Psoas muscle (tissue), 8 donors: ENCODE results near the gene HOXC10. TPM values are rescaled to one million over a fixed set of nuclear protein-coding genes. Genes with fewer than 3 reads are reported as not detected.

Experiments
- ATAC-seq, 4 donors: fragments of 200-7000 bp; cut with Tn5 transposase; one replicate each; pipeline ENCODE4 v1.9.1; 2020; ENCODE audit warnings: moderate library complexity in 3 of 4, mild to moderate bottlenecking in 2 of 4
- DNase-seq, 2 donors: peaks; one replicate each; pipeline ENCODE4 v3.0.0-alpha.2; 2020
- H3K27ac ChIP-seq: fragments of 200-600 bp; one replicate; pipeline ENCODE4 v1.8.0; 2022
- H3K27me3 ChIP-seq, 3 donors: fragments of 200-600 bp in 1 of 3; one replicate each; pipeline versions ENCODE4 v1.6.1 to v1.8.0; 2013 to 2022; ENCODE audit warnings: low read length in 2 of 3, mild to moderate bottlenecking in 2 of 3, moderate library complexity in 1 of 3; ENCODE audit not compliant: insufficient read depth in 3 of 3
- H3K36me3 ChIP-seq, 2 donors: fragments of 200-600 bp in 1 of 2; one replicate each; pipeline versions ENCODE4 v1.6.1 to v1.8.0; 2013 to 2022; ENCODE audit warnings: low read depth in 1 of 2, mild to moderate bottlenecking in 1 of 2, moderate library complexity in 1 of 2; ENCODE audit not compliant: insufficient read depth in 1 of 2
- H3K4me1 ChIP-seq: fragments of 200-600 bp; one replicate; pipeline ENCODE4 v1.8.0; 2022
- H3K4me3 ChIP-seq: fragments of 200-600 bp; one replicate; pipeline ENCODE4 v1.8.0; 2022; ENCODE audit warnings: mild to moderate bottlenecking
- H3K9me3 ChIP-seq: fragments of 200-600 bp; one replicate; pipeline ENCODE4 v1.8.0; 2022
- CTCF ChIP-seq: fragments of 200-600 bp; IDR thresholded peaks from one replicate; pipeline ENCODE4 v1.8.0; 2022; ENCODE audit warnings: antibody characterized with exemption
- whole genome bisulfite sequencing, 3 donors: extraction: QIAGEN DNeasy Blood & Tissue Kit; methylation state at CpG; one replicate each; pipeline versions ENCODE4 v1.1.6 to v1.1.7; 2013; 5-methylcytosine and 5-hydroxymethylcytosine counted together
- intact Hi-C, 2 donors: fragments of 100-400 bp; cut with DNase I; formaldehyde crosslinking; loops; one replicate each; pipeline versions ENCODE4 v1.11.0 to v1.14.2; 2022
- polyA plus RNA-seq, 3 donors: library from polyadenylated mRNA; stranded (reverse); fragments of 200-250 nt; gene quantifications; one replicate each; pipeline ENCODE4 v1.2.3, GENCODE V29; 2013
- total RNA-seq, 4 donors: library from RNA; stranded (reverse); fragmentation: NEBNext Ultra II Directional in 2 of 4; extraction: Animal tissue kit (Norgen Biotek cat#: 25700) in 2 of 4; gene quantifications; one replicate each; pipeline versions ENCODE4 v1.2.1 to v1.2.4, GENCODE V29; 2021 to 2023
- donor health status: healthy with polysubstance abuse.
- donor health status: DM: no; HTN: no; CAD: no; lungs with moderate emphysema.
- donor health status: Bipolar disorder and iron deficiency.
- donor health status: healthy.
- donor health status: DM: yes; HTN: yes; CAD: no.
- donor health status: DM: no; HTN: no; CAD: no.
- donor health status: DM: no; HTN: no; CAD: no.
- donor health status: DM: yes; HTN: yes; CAD: no.

HOXC10 gene
- total and polyA plus RNA-seq, 7 donors: 3.0 to 129 (median 62.0) TPM

GRCh38 chr12:54010053-54010971, 25.4 kb downstream of the HOXC10 start:
- H3K27me3 ChIP-seq: peaks cover 0 to 3% (median 0%) of the 10 kb centered on the region in 3 donors
- intact Hi-C loops: no loop called here

GRCh38 chr12:54010972-54011664, 26.2 kb downstream of the HOXC10 start:
- Histone ChIP-seq H3K4me3 (peak overlapping the region; percentile 74), H3K27ac (peak overlapping the region; percentile 99), H3K36me3 (no peaks in the 10 kb centered on the region), H3K9me3 (no peaks in the 10 kb centered on the region), H3K4me1 (peaks cover 30% of the 10 kb centered on the region), H3K27me3 (peaks cover 0 to 9% (median 1%) of the 10 kb centered on the region in 3 donors)
- DNase-seq (peak in 1 of 2 donors; percentile 39), ATAC-seq (no peak)
- intact Hi-C loops: no loop called here
- no peak for TF ChIP-seq CTCF
- WGBS, 3 donors: 50 to 59% (median 57%) methylated on average over 17 of the region's 17 CpGs

More at GRCh38 chr12:54010053-54010971, 25.4 kb downstream of the HOXC10 start:
- H3K36me3 ChIP-seq: no peaks in the 10 kb centered on the region
- H3K4me3 ChIP-seq: peak overlapping the region; percentile 74
- H3K27ac ChIP-seq: peak overlapping the region; percentile 99
- ATAC-seq: no peak
- peak in 1 of 2 donors; percentile 44 for DNase-seq
- no peaks in the 10 kb centered on the region for H3K9me3 ChIP-seq
- no peak for TF ChIP-seq CTCF
- H3K4me1 ChIP-seq: peaks cover 24% of the 10 kb centered on the region
- WGBS, 3 donors: 51 to 62% (median 53%) methylated on average over 10 of the region's 10 CpGs

GRCh38 chr12:54011665-54012532, 27.0 kb downstream of the HOXC10 start:
- H3K4me1 ChIP-seq: peaks cover 35% of the 10 kb centered on the region
- WGBS, 3 donors: 73 to 82% (median 77%) methylated on average over 14 of the region's 14 CpGs
- no peak for TF ChIP-seq CTCF
- no peak for ATAC-seq
- intact Hi-C loops: no loop called here
- H3K27ac ChIP-seq: peak overlapping the region; percentile 99
- H3K36me3 ChIP-seq: no peaks in the 10 kb centered on the region
- H3K27me3 ChIP-seq: peaks cover 0 to 9% (median 1%) of the 10 kb centered on the region in 3 donors
- H3K4me3 ChIP-seq: no peak overlapping the region
- H3K9me3 ChIP-seq: no peaks in the 10 kb centered on the region
- peak in 1 of 2 donors; percentile 23 for DNase-seq

- H3K27me3 ChIP-seq: peaks cover 0 to 9% (median 1%) of the 10 kb centered on the region in 3 donors
Measured at GRCh38 chr12:54012631-54013409, 27.9 kb downstream of the HOXC10 start.

More at GRCh38 chr12:54012631-54013409, 27.9 kb downstream of the HOXC10 start:
- no peak for TF ChIP-seq CTCF
- DNase-seq: peak in 1 of 2 donors; percentile 38
- no peaks in the 10 kb centered on the region for H3K36me3 ChIP-seq
- H3K9me3 ChIP-seq: no peaks in the 10 kb centered on the region
- peak overlapping the region; percentile 99 for H3K27ac ChIP-seq
- ATAC-seq: no peak
- H3K4me1 ChIP-seq: peaks cover 29% of the 10 kb centered on the region
- 65 to 71% (median 69%) methylated on average over 6 of the region's 6 CpGs for WGBS, 3 donors
- intact Hi-C loops: no loop called here
- no peak overlapping the region for H3K4me3 ChIP-seq
